HuH-7.5 (cell line): ENCODE measurements around the gene BAIAP2L2.
"Not testable (repeated sequence)": the region's sequence is repeated elsewhere in the genome, so short reads cannot be mapped to it uniquely, and the experiment has no call there.

Experiments used
- DNase-seq: peaks from one replicate; pipeline ENCODE4 v3.0.0; 2011; ENCODE audit warnings: low spot score

BAIAP2L2 gene, protein sequence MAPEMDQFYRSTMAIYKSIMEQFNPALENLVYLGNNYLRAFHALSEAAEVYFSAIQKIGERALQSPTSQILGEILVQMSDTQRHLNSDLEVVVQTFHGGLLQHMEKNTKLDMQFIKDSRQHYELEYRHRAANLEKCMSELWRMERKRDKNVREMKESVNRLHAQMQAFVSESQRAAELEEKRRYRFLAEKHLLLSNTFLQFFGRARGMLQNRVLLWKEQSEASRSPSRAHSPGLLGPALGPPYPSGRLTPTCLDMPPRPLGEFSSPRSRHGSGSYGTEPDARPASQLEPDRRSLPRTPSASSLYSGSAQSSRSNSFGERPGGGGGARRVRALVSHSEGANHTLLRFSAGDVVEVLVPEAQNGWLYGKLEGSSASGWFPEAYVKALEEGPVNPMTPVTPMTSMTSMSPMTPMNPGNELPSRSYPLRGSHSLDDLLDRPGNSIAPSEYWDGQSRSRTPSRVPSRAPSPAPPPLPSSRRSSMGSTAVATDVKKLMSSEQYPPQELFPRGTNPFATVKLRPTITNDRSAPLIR

DNA sequence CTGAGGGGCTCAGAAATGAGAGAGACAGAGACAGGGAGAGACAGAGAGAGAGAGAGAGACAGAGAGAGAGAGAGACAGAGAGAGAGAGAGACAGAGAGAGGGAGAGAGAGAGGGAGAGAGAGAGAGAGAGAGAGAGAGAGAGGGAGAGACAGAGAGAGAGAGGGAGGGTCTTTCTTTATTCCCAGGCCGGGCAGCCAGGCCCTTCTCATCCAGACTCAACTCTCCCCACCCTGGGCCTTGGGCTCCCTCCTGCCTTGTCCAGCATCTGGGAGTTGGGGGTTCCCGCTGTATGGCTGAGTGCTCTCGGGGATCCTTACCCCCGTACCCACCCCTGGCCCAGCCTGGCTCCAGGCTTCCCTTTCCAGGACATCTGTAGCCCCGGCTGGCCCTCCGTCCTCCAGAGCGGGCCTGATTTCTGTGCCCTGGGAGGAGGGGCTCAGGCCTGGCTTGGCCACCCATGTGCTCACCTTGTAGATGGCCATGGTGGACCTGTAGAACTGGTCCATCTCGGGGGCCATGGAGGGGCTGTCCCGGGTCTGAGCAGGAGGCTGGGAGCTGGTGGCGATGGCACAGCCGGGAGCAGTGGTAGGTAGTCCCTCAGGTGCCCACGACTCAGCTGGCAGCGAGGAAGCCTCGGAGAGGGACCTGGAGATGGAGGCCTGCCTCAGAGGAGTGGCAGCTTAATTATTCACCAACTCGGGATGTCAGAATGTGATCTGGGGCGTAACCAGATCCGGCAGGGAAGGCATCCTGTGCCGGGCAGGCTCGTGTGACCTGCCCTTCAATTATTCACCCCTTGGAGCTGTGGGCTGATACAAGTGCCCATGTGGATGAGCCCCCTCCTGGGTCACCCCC, at the start of gene BAIAP2L2:
BAIAP2L2 (minus strand) TSS at position 677 of the 855 bp plus-strand sequence; CDS start at position 518, 159 bp downstream.
- peak; percentile 94 for DNase-seq

DNA sequence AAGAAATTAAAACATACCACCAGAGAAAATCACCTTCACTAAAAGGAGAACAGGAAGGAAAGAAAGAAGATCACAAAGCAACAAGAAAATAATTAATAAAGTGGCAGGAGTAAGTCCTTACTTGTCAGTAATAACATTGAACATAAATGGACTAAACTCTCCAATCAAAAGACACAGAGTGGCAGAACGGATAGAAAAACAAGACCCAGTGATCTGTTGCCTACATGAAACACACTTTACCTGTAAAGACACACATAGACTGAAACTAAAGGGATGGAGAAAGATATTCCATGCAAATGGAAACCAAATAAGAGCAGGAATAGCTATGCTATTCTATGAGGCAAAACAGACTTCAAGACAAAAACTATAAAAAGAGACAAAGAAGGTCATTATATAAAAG, 45.2 kb upstream of the BAIAP2L2 start:
- DNase-seq: no peak

DNA sequence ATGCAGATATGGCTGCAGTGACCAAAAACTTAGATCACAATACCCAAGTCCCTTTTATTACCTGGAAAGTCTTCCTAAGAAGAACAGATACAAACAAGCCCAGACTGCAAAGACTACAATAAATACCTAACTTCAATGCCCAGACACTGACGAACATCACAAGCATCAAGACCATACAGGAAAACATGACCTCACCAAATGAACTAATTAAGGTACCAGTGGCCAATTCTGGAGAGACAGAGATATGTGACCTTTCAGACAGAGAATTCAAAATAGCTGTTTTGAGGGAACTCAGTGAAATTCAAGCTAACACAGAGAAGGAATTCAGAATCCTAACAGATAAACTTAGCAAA, 44.1 kb upstream of the BAIAP2L2 start:
- not testable (repeated sequence) for DNase-seq

DNA sequence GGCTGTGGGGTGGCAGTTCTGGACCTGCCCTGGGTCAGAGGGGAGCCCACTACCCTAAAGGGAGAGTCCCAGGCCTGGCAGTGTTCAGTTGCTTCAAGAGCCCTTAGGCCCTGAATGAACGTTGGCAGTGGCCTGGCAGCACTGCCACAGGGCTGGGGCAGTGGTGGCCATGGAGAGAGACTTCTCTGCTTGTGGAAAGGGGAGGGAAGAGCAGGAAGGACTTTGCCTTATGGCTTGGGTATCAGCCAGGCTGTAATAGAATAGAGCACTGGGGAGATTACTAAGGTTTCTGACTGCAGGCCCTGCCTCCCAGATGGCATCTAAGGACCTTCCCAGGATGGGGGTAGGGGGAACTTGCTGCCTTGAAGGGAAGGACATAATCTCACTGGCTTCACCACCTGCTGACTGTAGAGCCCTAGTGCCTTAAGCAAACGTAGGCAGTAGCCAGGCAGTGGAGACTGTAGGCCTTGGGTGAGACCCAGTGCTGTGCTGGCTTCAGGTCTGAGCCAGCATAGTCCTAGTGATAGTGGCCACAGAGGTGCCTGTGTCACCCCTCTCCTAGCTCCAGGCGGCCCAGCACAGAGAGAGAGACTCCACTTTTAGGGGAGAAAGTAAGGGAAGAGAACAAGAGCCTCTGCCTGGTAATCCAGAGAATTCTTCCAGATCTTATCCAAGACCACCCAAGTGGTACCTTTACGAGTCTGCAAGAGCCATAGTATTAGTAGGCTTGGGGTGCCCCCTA, 43.5 kb upstream of the BAIAP2L2 start:
- DNase-seq: no peak

DNA sequence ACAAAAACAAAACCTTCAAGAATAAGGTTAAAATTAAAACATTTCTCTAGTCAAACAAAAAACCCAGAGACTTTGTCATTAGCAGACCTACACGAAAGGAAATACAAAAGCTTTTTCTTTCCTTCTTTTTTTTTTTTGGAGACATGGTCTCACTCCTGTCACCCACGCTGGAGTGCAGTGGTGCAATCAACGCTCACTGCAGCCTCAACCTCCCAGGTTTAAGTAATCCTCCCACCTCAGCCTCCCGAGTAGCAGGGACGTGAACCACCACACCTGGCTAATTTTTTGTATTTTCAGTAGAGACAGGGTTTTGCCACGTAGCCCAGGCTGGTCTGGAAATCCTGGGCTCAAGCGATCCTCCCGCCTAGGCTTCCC, 40.6 kb upstream of the BAIAP2L2 start:
- no peak for DNase-seq

DNA sequence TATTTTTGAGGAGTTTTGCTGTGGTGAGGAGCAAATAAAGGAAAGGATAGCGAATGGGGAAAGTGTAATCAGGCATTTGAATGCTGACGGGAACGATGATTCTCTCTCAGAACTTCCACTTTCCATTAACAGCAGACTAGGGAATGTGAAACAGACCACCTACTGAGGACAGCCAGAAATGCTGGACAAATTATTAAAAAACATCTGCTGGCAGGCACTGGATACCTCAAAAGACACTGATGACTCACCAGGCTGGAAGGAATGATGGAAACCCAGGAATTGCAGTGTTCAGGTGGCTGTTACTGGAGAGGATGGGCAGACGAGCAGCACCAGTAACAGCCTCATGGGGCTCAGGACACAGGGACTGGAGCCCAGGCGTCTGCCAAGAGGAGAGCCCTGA, 37.8 kb upstream of the BAIAP2L2 start:
- DNase-seq: no peak

DNA sequence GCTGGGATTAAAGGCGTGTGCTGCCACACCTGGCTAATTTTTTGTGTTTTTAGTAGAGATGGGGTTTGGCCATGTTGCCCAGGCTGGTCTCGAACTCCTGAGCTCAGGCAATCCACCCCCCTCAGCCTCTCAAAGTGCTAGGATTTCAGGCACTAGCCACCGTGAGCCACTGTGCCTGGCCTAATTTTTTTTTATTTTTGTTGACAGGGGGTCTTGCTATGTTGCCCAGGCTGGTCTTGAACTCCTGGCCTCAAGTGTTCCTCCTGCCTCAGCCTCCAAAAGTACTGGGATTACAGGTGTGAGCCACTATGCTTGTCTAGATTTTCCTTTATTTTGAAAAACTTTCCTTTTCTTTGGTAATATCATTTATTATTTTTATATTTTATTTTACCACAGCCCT, 35.7 kb upstream of the BAIAP2L2 start:
- not testable (repeated sequence) for DNase-seq

DNA sequence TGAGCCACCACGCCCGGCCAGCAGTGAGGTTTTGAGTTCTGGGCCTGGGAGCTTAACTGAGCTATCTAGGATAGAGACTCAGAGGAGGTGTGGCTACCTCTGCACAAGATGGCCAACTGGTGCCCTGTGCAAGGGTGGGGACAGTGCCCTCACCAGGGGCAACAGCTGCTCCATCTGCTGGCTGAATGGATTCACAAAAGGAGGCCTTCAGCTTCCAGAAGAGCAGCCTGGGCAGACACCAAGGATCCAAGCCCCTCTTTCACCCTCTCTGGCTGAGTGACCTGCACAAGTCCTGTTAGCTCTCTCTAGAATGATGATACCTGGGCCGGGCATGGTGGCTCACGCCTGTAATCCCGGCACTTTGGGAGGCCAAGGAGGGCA, 33.5 kb upstream of the BAIAP2L2 start:
- no peak for DNase-seq

DNA sequence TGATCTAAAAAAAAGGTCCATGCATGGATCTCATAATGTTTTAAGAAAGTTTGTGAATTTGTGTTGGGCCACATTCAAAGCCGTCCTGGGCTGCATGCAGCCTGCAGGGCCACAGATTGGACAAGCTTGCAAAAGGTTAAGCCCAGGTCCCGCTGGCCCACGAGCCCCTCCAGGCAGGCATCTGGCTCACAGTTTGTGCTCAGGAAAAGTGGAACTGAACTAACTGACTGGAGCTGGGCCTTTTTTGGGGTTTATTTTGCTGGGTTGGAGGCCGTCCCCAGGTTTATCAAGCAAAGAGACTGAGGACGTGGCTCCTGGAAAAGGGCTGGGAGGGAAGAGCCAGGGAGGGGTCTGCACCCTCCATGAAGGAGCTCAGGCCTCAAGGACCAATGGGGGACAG, 32.1 kb upstream of the BAIAP2L2 start:
- DNase-seq: no peak

DNA sequence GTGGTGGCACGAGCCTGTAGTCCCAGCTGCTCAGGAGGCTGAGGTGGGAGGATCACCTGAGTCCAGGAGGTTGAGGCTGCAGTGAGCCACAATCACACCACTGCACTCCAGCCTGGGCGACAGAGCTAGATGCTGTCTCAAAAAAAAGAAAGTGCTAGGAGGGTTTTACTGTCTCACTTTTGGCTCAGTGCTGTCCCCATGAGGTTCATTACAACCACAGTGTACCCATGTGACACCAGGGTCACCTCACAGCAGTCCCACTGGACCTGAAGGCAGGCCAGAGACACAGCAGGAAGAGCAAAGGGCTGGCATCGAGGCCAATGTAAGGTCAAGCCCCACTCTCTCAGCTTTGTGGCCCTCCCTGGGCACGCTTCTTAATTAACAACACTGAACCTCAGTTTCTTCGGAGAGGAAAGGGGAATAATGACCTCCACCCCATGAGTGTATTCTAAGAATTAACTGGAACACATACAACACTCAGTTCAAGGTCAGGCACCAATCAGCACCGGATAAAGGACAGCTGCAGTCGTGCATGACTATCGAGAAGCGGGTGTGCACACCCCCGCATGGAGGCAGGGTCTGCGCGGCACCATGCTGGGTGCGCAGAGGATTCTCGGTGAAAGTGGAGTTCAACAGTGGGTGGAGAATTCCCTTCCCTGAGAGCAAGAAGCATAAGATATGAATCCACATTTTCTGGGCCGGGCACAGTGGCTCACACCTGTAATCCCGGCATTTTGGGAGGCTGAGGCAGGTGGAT, 30.9 kb upstream of the BAIAP2L2 start:
- no peak for DNase-seq

DNA sequence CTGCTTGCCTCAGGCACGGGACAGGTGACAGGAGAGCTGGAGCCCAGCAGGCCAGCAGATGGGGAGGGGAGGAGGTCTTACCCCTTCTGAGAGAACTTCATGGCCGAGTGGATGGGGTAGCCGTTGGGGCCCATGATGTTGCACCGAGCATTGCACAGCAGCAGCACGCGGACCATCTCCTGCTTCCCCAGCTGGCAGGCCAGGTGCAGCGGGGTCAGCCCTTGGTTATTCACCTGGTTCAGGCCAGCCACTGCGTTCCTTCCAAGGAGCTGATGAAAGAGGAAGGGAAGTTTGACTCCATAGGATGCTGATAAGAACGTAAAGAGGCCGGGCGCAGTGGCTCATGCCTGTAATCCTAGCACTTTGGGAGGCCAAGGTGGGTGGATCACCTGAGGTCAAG, 29.4 kb upstream of the BAIAP2L2 start:
- DNase-seq: no peak

DNA sequence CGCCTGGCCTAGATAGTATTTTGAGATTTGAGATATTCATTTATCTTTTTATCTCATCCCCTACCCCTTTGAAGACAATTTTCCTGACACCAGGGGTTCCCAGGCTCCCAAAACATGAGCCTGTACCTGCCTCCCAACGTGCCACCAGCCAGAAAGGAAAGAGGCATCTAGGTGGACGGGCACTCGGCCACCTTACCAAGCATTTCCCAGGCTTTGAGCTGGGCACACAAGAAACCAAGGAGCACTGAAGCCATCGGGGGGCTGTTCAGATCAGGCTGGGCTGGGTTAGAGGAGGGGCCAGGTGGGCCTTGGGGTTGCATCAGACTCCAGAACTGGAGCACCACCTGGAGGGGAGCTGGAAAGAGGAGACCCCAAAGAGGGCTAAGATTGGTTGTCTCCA, 28.5 kb upstream of the BAIAP2L2 start:
- DNase-seq: no peak

DNA sequence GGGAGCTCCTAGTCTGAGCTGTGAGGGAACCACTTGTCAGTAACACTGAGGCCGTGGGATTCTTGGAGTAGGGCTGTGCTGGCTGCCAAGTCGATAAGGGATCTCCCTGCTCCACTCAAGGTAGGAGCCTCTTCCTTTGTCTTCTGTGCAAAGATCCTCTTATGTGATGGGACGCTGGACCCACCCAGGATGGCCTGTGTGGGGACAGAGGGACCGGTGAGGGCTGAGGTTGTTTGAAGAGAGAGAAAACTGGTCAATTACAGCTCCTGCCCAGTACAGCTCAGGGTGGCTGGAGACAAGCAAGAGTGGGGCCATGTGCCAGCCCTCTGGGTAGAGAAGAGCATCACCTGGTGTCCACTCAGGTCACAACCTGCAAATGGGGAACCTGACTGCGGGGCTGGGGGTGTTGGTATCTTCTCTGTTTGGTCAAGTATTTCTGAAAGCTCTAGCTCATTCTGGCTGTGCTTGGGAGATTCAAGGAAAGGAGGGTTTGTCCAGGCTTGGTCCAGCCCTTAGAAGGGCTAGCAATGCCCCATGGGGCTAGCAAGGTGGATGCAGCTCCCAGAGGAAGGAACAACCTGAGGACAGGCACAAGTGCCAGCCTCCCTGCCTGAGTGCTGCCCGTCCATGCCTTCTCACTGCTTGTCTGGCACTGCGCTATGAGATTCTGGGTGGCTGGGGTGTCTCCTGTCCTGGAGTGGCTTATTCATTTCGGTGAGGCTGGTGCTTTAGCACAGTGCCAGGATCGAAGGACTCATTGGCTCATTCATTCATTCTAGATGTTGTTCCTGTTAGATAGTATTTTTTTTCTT, 27.6 kb upstream of the BAIAP2L2 start:
- no peak for DNase-seq

DNA sequence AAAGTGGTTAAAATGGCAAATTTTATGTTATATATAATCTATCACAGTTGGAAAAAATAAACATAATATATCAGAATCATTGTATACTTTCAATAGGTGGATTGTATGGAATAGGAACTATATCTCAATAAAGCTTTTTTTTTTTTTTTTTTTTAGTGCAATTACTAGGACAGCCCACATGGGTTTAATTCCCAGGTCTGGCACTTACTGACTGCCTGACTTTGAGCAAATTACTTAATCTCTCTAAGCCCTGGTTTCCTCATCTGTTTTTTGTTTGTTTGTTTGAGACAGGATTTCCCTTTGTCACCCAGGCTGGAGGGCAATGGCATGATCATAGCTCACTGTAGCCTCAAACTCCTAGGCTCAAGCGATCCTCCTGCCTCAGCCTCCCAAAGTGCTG, 26.1 kb upstream of the BAIAP2L2 start:
- peak; percentile 4 for DNase-seq

DNA sequence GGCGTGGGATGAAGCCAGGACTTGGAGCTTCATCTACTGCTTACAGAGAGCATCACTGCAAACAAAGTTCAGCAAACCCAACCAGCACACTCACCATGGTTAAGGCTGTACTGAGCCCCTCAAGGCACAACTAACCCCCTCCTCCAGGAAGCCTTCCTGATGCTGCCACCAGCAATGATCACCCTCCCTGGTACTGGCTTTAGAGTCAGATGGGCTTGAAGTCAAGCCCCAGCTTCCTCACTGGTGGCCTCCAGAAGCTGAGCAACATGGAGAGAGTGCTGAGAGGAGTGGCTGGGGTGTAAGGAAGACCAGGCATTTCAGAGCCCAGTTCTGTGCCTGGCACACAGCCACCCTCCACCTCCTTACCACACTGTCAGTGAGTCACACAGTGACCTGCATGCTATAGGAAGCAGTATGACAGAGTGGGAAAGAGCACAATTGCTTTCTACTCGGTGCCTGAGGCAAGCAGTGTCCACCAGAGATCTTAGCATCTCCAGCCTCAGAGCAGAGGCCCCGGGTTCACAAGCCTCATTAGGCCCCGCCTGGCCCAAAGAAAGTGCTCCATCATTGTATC, 24.7 kb upstream of the BAIAP2L2 start:
- DNase-seq: peak; percentile 6

DNA sequence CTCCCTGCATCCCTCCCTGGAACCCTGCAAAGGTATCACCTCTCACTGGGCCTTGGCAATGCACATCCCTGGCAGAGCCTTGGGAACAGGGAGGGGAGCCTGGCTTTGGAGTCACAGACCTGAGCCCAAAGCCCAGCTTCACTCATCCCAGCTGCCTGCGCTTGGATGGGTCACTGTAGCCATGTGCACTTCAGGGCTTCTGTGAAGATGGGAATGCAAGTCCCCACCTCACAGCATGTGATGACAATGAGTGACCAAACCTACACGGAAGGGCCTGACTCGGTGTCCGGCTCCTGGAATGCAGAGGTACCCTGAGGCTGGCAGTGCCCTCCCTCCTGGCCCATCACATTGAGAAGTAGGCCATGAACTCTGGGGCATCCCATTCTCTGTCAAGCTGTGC, 22.8 kb upstream of the BAIAP2L2 start:
- no peak for DNase-seq

DNA sequence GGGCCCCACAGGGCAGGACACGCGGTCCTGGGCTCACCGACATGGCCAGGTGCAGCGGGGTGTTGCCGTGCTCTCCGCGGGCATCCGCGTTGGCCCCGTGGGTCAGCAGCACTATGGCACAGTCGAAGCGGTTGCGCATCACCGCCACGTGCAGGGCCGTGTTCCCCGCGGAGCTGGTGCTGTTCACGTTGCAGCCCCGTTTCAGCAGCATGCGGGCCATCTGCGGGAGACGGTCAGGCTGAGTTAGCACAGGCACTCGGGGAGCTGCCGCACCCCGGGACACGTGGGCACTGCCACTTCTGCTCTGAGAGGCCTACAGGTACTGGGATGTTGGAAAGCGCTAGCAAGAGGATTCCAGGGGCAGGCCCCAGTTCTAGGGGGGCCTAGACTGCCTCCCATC, 22.3 kb upstream of the BAIAP2L2 start:
- no peak for DNase-seq

DNA sequence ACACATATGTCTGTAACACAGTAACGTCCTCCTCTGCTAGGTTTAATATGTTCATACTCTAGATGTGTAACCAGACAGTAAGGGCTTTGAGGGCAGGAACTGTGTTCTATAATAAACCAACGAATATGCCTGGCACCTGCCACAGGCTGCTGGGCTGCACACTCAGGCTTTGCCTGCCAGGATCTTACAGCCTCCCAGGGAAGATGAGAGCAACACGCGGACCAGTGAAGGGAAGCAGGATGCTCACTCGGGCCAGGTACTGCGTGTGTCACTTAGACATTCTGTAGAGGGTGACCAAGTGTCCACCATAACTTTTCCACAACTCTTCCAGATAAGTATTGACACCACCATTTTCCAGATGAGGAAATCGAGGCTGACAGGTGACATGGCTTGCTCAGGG, 21.7 kb upstream of the BAIAP2L2 start:
- no peak for DNase-seq

DNA sequence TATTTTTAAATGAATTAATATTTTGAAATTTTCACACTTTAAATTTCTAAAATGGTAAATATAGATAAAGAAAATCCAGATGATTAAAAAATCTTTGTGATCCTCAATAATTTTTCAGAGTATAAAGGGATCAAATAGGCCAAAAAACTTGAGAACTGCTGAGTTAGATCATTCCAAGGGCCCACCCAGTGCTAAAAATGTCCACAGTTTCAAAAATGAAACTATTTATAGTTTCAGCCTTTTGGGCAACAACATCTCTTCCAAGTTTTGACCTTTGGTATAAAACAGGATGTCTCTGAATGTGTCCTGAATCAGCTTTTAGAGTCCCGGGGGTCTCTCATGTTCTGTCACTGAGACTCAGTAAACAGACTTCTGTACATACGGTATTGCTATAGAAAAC, 20.9 kb upstream of the BAIAP2L2 start:
- no peak for DNase-seq

DNA sequence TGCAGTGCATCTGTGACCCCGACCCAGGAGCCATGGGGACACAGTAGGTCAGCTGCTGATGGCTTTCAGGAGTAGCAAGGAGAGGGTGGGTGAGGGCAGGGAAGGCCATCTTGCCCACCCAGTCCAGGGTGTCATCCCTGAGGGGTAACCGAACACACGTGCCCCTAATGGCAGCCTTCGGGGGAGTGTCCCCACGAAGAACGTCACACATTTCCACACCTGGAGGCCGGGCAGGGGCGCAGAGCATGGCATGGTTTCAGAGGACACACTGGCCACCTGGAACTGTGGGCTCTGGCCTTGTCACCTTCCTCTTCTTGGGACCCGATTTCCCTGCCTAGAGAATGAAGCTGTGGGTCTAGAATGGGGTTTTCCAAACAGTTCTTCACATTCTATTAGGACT, 19.4 kb upstream of the BAIAP2L2 start:
- no peak for DNase-seq

DNA sequence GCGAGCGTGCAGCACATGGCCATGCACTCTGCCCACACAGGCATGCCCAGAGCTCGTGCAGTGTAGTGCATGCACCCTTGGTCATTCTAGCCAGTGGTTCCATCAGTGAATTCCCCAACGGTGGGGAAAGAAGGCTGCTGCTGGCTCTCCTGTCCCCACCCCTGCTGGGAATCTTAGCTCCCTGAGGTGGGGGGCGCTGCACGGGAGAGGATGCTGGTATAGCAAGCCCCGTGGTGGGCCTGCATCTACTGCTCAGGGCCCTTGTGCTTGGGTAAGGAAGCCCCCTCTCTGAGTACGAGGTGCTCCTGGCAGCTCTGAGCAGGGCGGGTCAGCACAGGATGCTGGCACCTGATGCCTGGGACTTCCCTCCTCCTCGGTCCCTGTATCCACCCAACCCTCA, 18.5 kb upstream of the BAIAP2L2 start:
- no peak for DNase-seq
